Measurements from ENCODE around the gene RAPH1. TPM values are rescaled to one million over a fixed set of nuclear protein-coding genes. Genes with fewer than 3 reads are reported as not detected.

RAPH1 gene
- total RNA-seq, 3 donors from 2014 or later (not counting 1 experiment from before 2014, with no cell fraction given) = 0.34 to 3.6 (median 1.5) TPM

- Histone ChIP-seq H3K9me3 (ENCODE audit: control insufficient read depth, insufficient read depth, low read length) (no peaks in the 10 kb centered on the region), H3K36me3 (ENCODE audit: control insufficient read depth, insufficient read depth, low read length) (no peaks in the 10 kb centered on the region), H3K4me1 (ENCODE audit: control insufficient read depth, insufficient read depth, low read length) (no peaks in the 10 kb centered on the region), H3K27ac (ENCODE audit: low read length) (no peak overlapping the region), H3K27me3 (ENCODE audit: control insufficient read depth, insufficient read depth, low read length) (no peaks in the 10 kb centered on the region), H3K4me3 (ENCODE audit: low read length) (no peak overlapping the region)
- Mint-ChIP-seq H3K4me1 (peaks cover 6% of the 10 kb centered on the region in 2 donors), H3K4me3 (no peak overlapping the region), H3K9me3 (no peaks in the 10 kb centered on the region), H3K27ac (no peak overlapping the region), H3K36me3 (no peaks in the 10 kb centered on the region), H3K27me3 (ENCODE audit: low read depth in 2 of 2) (no peaks in the 10 kb centered on the region)
- WGBS (ENCODE audit: insufficient coverage) = 85% methylated on average over 2 of the region's 5 CpGs
- TF ChIP-seq, protein P1, sequence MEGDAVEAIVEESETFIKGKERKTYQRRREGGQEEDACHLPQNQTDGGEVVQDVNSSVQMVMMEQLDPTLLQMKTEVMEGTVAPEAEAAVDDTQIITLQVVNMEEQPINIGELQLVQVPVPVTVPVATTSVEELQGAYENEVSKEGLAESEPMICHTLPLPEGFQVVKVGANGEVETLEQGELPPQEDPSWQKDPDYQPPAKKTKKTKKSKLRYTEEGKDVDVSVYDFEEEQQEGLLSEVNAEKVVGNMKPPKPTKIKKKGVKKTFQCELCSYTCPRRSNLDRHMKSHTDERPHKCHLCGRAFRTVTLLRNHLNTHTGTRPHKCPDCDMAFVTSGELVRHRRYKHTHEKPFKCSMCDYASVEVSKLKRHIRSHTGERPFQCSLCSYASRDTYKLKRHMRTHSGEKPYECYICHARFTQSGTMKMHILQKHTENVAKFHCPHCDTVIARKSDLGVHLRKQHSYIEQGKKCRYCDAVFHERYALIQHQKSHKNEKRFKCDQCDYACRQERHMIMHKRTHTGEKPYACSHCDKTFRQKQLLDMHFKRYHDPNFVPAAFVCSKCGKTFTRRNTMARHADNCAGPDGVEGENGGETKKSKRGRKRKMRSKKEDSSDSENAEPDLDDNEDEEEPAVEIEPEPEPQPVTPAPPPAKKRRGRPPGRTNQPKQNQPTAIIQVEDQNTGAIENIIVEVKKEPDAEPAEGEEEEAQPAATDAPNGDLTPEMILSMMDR (IDR thresholded peaks at IDR 0.05) = no peak
- ATAC-seq = no peak
- intact Hi-C loops (cut with micrococcal nuclease) = no loop called here
- no peak for DNase-seq
These were observed 168.2 kb downstream of the RAPH1 start for GRCh38 chr2:203366639-203367466.

DNA sequence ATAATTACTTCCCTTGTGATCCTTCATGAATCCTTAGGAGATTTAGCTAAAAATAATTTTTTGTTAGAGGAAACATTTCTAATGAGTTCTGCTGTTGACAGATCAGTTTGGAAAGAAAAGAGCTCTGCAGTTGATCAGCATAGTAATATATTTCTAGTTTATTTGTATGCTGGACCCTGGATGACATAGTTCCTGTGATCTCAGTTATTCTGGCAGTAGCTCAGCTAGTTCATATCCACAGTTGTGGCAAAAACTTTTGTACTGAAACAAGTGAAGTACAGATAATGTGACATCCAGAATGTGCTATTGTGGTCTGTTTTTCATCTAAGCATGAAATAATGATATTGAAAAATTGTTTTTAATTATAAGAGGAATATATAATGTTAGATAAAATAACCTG, 173.2 kb downstream of the RAPH1 start:
- TF ChIP-seq, protein P1 (IDR thresholded peaks at IDR 0.05) = no peak
- intact Hi-C loops (cut with micrococcal nuclease) = no loop called here

DNA sequence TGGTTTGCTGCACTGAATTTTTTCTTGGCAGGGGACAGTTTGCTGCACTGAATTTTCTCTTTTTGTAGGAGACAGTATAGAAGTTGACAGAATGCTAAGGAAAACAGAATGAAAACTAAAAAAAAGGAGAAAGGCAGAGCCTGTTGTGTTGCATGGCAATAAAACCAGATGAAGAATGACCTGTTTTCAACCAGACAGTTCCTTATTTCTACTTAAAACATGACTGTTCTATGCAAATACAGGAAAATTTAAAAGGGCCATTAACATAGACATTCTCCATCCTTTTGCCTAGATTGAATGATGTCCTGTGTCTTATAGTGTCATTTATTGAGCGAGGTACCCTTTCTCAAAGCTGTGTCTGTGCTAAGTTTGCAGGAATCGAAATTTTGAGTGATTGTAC, 173.6 kb downstream of the RAPH1 start:
- H3K9me3 Mint-ChIP-seq = no peaks in the 10 kb centered on the region
- no peaks in the 10 kb centered on the region for H3K36me3 ChIP-seq (ENCODE audit: control insufficient read depth, insufficient read depth, low read length)
- H3K9me3 ChIP-seq (ENCODE audit: control insufficient read depth, insufficient read depth, low read length) = no peaks in the 10 kb centered on the region
- H3K4me3 ChIP-seq (ENCODE audit: low read length) = no peak overlapping the region
- no peak for DNase-seq
- no peaks in the 10 kb centered on the region for H3K27me3 Mint-ChIP-seq (ENCODE audit: low read depth in 2 of 2)
- no peak overlapping the region for H3K4me3 Mint-ChIP-seq
- intact Hi-C loops (cut with micrococcal nuclease) = no loop called here
- H3K27ac Mint-ChIP-seq = no peak overlapping the region
- TF ChIP-seq, protein P1 (IDR thresholded peaks at IDR 0.05) = no peak
- 66% methylated on average over 2 of the region's 2 CpGs for WGBS (ENCODE audit: insufficient coverage)
- ATAC-seq = no peak
- no peaks in the 10 kb centered on the region for H3K27me3 ChIP-seq (ENCODE audit: control insufficient read depth, insufficient read depth, low read length)
- peaks cover 0 to 16% of the 10 kb centered on the region in 2 donors for H3K4me1 Mint-ChIP-seq
- no peaks in the 10 kb centered on the region for H3K36me3 Mint-ChIP-seq
- H3K4me1 ChIP-seq (ENCODE audit: control insufficient read depth, insufficient read depth, low read length) = no peaks in the 10 kb centered on the region
- no peak overlapping the region for H3K27ac ChIP-seq (ENCODE audit: low read length)

More for the DNA sequence above, 173.2 kb downstream of the RAPH1 start:
- peaks cover 0 to 16% of the 10 kb centered on the region in 2 donors for H3K4me1 Mint-ChIP-seq
- H3K4me1 ChIP-seq (ENCODE audit: control insufficient read depth, insufficient read depth, low read length) = no peaks in the 10 kb centered on the region
- H3K4me3 ChIP-seq (ENCODE audit: low read length) = no peak overlapping the region
- H3K27me3 Mint-ChIP-seq (ENCODE audit: low read depth in 2 of 2) = no peaks in the 10 kb centered on the region
- H3K27me3 ChIP-seq (ENCODE audit: control insufficient read depth, insufficient read depth, low read length) = no peaks in the 10 kb centered on the region
- no peaks in the 10 kb centered on the region for H3K9me3 Mint-ChIP-seq
- no peak overlapping the region for H3K27ac Mint-ChIP-seq
- H3K4me3 Mint-ChIP-seq = no peak overlapping the region
- H3K36me3 ChIP-seq (ENCODE audit: control insufficient read depth, insufficient read depth, low read length) = no peaks in the 10 kb centered on the region
- no peaks in the 10 kb centered on the region for H3K9me3 ChIP-seq (ENCODE audit: control insufficient read depth, insufficient read depth, low read length)
- ATAC-seq (no peak), DNase-seq (no peak)
- H3K27ac ChIP-seq (ENCODE audit: low read length) = no peak overlapping the region
- H3K36me3 Mint-ChIP-seq = no peaks in the 10 kb centered on the region

All from natural killer cell (primary cell).